Medulla oblongata (tissue), 1 donor: ENCODE measurements around the gene KCNC1.

Experiments
- DNase-seq: peaks from one replicate; pipeline ENCODE4 v3.0.0-alpha.2; 2015; ENCODE audit errors: extremely low spot score

Gene KCNC1

GRCh38 chr11:17714870-17715269 lies 19.7 kb upstream of the KCNC1 start:
- no peak for DNase-seq

- DNase-seq: no peak
Observed at GRCh38 chr11:17716807-17717206, 17.8 kb upstream of the KCNC1 start.

- no peak for DNase-seq
Observed at GRCh38 chr11:17718015-17718414, 16.6 kb upstream of the KCNC1 start.

GRCh38 chr11:17718510-17718962 lies 16.0 kb upstream of the KCNC1 start:
- no peak for DNase-seq

- DNase-seq: no peak
Observed at GRCh38 chr11:17719028-17719937, 15.3 kb upstream of the KCNC1 start, which contains the start of gene MYOD1. TSS of gene MYOD1 (plus strand) at chr11:17719571. CDS start at chr11:17719783, 212 bp downstream.

GRCh38 chr11:17719938-17720795 lies 14.4 kb upstream of the KCNC1 start:
- no peak for DNase-seq

- no peak for DNase-seq
Observed at GRCh38 chr11:17720796-17721171, 13.8 kb upstream of the KCNC1 start.

GRCh38 chr11:17721242-17721999 lies 13.2 kb upstream of the KCNC1 start:
- no peak for DNase-seq

- DNase-seq: no peak
Observed at GRCh38 chr11:17722000-17722643, 12.5 kb upstream of the KCNC1 start.

GRCh38 chr11:17724020-17724908 lies 10.3 kb upstream of the KCNC1 start:
- DNase-seq: no peak

GRCh38 chr11:17725174-17725573 lies 9.4 kb upstream of the KCNC1 start:
- no peak for DNase-seq

- DNase-seq: no peak
Observed at GRCh38 chr11:17730137-17730536, 4.4 kb upstream of the KCNC1 start.

GRCh38 chr11:17730608-17731462 lies 3.7 kb upstream of the KCNC1 start:
- DNase-seq: peak; percentile 91

GRCh38 chr11:17733261-17733660 lies 1.3 kb upstream of the KCNC1 start:
- no peak for DNase-seq

- DNase-seq: peak; percentile 46
Observed at GRCh38 chr11:17734986-17735817, 621 bp downstream of the KCNC1 start.

- DNase-seq: no peak
Observed at GRCh38 chr11:17735818-17736578, 1.4 kb downstream of the KCNC1 start.

GRCh38 chr11:17736579-17736893 lies 2.0 kb downstream of the KCNC1 start:
- DNase-seq: no peak
